Fibroblast of the aortic adventitia (primary cell): Measurements from ENCODE around the gene HSPA4. TPM values are rescaled to one million over a fixed set of nuclear protein-coding genes. Genes with fewer than 3 reads are reported as not detected.

Experiments
- DNase-seq: peaks from one replicate; pipeline ENCODE4 v3.0.0-alpha.2; 2010; ENCODE audit warnings: low read depth
- H3K4me3 ChIP-seq: 2 replicates; pipeline ENCODE4 v1.5.1; 2011; ENCODE audit warnings: low read depth, mild to moderate bottlenecking, control low read depth, low read length, moderate library complexity
- CTCF ChIP-seq: IDR thresholded peaks from 2 replicates; pipeline ENCODE4 v1.5.1; 2011; ENCODE audit warnings: mild to moderate bottlenecking, low read length, control low read depth, inconsistent platforms; ENCODE audit not compliant: insufficient read depth
- total RNA-seq: library from RNA; depleted of rRNA; stranded (reverse); fragments of >200 nt; gene quantifications from 2 replicates; pipeline ENCODE4 v1.2.3, GENCODE V29; 2012; ENCODE audit warnings: low replicate concordance

HSPA4 gene
- total RNA-seq, 1 donor, result 128 TPM

GRCh38 chr5:133110709-133111108 is 58.9 kb downstream of the HSPA4 start:
- DNase-seq, result no peak
- H3K4me3 ChIP-seq, result no peak overlapping the region
- no peak for TF ChIP-seq CTCF

- H3K4me3 ChIP-seq, result no peak overlapping the region
- peak; percentile 89 for DNase-seq
- TF ChIP-seq CTCF, result peak; percentile 90
Measured at GRCh38 chr5:133111299-133111698, 59.5 kb downstream of the HSPA4 start.

DNA sequence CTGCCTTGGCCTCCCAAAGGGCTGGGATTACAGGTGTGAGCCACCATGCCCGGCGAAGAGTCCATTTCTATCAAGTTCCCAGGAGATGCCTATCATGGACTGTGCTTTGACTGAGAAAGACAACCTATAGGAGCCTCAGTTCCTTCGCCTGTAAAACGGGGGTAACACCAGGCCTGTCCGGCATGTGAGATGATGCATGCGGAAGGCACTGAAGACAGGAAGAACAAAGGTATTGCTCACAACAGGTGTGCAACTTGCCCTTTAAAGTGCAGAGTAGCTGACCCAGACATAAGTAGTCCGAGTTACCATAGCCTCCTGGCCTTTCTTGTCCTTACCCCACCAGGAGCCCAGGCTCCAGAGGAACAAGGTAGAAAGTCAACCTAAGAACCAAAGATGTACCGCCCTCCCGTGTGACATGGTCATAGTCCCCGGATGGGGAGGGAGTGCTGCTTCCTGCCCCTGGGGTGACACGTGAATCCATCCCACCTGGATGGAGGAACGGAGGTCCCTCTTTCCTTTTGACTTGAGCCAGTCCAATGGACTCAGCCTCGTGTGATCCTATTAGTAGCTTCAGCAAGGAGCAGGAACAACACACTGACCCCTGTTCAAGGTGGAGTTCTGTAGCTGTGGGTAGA is 60.3 kb downstream of the HSPA4 start:
- no peak overlapping the region for H3K4me3 ChIP-seq
- TF ChIP-seq CTCF, result no peak
- no peak for DNase-seq

DNA sequence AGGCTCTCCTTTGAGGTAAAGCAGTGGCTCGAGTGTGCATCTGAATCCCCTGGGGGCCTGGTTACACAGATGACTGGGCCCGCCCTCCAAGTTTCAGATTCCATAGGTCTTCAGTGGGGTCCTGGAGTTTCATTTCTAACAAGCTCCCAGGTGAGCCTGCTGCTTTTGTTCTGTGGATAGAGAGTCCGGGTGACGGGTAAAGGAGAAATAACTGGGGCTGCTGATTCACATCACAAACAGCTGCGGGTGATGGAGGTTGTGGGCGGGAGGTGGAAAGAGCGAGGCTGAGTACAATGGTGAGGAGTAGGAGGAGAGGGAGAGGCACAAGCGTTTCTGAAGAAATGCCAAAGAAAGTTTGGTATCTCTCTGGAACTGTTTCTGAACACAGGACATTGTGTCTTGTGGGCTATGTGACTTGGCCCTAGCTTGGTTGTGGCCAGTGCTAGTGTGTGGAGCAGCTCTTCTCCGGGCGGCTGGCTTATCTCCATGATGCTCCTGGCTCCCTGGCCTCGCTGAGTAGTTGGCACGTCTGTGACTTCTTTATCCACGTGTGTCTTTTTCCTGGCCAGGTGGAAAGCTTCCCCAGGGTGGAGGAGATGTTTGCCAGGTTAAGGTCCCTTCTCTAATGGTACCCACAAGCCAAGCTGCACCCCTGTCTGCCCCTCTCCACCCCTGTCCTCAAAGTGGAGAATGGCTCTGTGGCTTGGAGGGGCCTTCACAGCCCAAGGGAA is 61.7 kb downstream of the HSPA4 start:
- peak; percentile 44 for DNase-seq
- no peak for TF ChIP-seq CTCF

DNA sequence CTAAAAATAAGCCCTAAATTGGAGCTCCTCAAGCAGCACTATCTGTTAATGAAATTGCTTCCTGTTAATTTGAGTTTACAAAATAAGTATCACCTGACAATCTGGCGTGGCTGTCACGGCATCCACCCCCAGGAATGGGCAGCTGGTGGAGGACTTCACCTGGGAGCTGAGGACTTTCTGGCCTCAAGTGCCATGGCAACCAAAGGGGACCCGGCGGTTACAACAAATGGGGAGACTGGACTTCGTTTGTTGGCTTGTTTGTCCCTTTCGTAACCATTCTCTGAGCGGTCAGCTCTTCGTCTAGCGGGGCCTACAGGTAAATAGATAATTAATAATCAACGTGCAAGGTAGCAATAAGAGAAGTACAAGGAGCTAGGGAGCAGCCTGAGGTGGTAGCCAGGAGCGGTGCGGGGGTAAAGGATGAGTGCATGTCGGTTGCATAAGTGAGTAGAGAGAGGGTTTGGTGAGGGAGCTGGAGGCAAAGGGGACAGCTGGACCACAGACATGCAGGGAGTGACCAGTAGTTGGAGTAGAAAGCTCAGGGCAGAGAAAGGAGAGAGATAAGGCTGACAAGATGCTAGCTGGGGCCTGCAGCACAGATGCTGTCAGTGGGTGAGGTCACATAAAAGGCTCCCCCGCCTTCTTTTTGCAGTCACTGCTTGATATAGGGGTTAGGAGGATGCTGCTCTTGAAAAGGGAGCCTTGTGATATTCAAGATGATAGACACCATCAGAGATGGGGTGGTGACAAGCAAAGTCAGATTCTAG is 62.5 kb downstream of the HSPA4 start:
- TF ChIP-seq CTCF, result no peak
- H3K4me3 ChIP-seq, result no peak overlapping the region
- DNase-seq, result no peak

More for the DNA sequence above, 61.7 kb downstream of the HSPA4 start:
- H3K4me3 ChIP-seq, result no peak overlapping the region

DNA sequence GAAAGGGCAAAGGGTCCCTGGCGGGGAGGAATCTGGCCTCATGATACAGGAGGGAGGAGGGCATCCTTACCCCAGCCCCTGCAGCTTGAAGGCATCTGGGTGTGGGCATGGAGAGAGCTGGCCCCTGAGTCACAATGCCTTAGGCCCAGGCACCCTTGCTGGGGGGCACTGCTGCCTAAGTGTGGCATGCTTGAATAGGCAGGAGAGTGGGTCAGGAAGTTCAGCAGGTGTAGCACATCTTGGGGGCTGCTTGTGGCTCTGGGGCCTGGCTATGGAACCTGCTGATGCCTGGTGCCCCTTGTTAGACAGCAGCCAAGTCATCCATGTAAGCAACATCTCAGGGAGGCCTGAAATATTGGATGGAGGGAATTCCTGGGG is 63.1 kb downstream of the HSPA4 start:
- DNase-seq, result no peak
- H3K4me3 ChIP-seq, result no peak overlapping the region
- TF ChIP-seq CTCF, result no peak
